HepG2 (cell line): ENCODE data around the gene CARD19. TPM values are rescaled to one million over a fixed set of nuclear protein-coding genes. Genes with fewer than 3 reads are reported as not detected.

Source experiments
- BCL3 ChIP-seq: sonication (generic); formaldehyde crosslinking; IDR thresholded peaks from 2 replicates; pipeline ENCODE4 v1.5.1; 2020; ENCODE audit warnings: mild to moderate bottlenecking, missing genetic modification reagents, moderate library complexity
- CBX1 ChIP-seq: IDR thresholded peaks from one replicate; pipeline ENCODE4 v1.6.1; 2016; ENCODE audit warnings: antibody characterized with exemption, low read depth
- HMGA1 ChIP-seq: sonication (generic); formaldehyde crosslinking; conservative IDR thresholded peaks from 2 replicates; pipeline ENCODE4 v1.4.0; 2020; ENCODE audit warnings: missing genetic modification reagents
- MNT ChIP-seq: fragments of 450-650 bp; IDR thresholded peaks from 2 replicates; pipeline ENCODE4 v1.6.1; 2016
- MXI1 ChIP-seq: IDR thresholded peaks from 3 replicates; pipeline ENCODE4 v1.6.1; 2012; ENCODE audit warnings: low read depth, low read length, inconsistent platforms, borderline replicate concordance
- SALL1 ChIP-seq: sonication (generic); formaldehyde crosslinking; IDR thresholded peaks from 2 replicates; pipeline ENCODE4 v1.8.0; 2022; ENCODE audit warnings: mild to moderate bottlenecking, missing genetic modification reagents
- SALL2 ChIP-seq: sonication (generic); formaldehyde crosslinking; IDR thresholded peaks from 2 replicates; pipeline ENCODE4 v1.8.1; 2023; ENCODE audit warnings: mild to moderate bottlenecking, missing genetic modification reagents, inconsistent platforms
- ZBTB7A ChIP-seq: sonication (generic); formaldehyde crosslinking; IDR thresholded peaks from 2 replicates; pipeline ENCODE4 v1.8.0; 2022; ENCODE audit warnings: mild to moderate bottlenecking, missing genetic modification reagents
- ZMAT3 ChIP-seq: sonication (generic); formaldehyde crosslinking; conservative IDR thresholded peaks from 2 replicates; pipeline ENCODE4 v1.7.0; 2021; ENCODE audit warnings: missing genetic modification reagents
- ZNF136 ChIP-seq: sonication (generic); formaldehyde crosslinking; IDR thresholded peaks from 2 replicates; pipeline ENCODE4 v1.8.1; 2022; ENCODE audit warnings: low read depth, mild to moderate bottlenecking, moderate library complexity, missing genetic modification reagents
- ZNF20 ChIP-seq: sonication (generic); formaldehyde crosslinking; IDR thresholded peaks from 2 replicates; pipeline ENCODE4 v1.4.0; 2020; ENCODE audit warnings: mild to moderate bottlenecking, moderate library complexity, missing genetic modification reagents
- ZNF274 ChIP-seq: sonication (generic); formaldehyde crosslinking; IDR thresholded peaks from 2 replicates; pipeline ENCODE4 v1.5.1; 2020; ENCODE audit warnings: mild to moderate bottlenecking, missing genetic modification reagents
- ZNF281 ChIP-seq: sonication (generic); formaldehyde crosslinking; IDR thresholded peaks from 2 replicates; pipeline ENCODE4 v1.4.0; 2020; ENCODE audit warnings: missing genetic modification reagents, borderline replicate concordance
- ZNF468 ChIP-seq: sonication (generic); formaldehyde crosslinking; IDR thresholded peaks from 2 replicates; pipeline ENCODE4 v1.8.0; 2022; ENCODE audit warnings: mild to moderate bottlenecking, moderate library complexity, missing genetic modification reagents
- ZNF558 ChIP-seq: sonication (generic); formaldehyde crosslinking; IDR thresholded peaks from 2 replicates; pipeline ENCODE4 v1.9.0; 2022; ENCODE audit warnings: mild to moderate bottlenecking, missing genetic modification reagents, borderline replicate concordance
- polyA plus RNA-seq, 8 experiments: library from polyadenylated mRNA; depleted of rRNA in 3 of 8; stranded (reverse) in 7 of 8; unstranded in 1 of 8; fragments of >200 nt; fragmentation: Illumina TruSeq in 4 of 8; extraction: Trizol in 4 of 8; gene quantifications; 2 replicates each; pipeline versions ENCODE4 v1.2.1 to v1.2.3, GENCODE V29; 2011 to 2016; ENCODE audit warnings: low read depth in 4 of 8, missing spikeins in 1 of 8, mixed read lengths in 1 of 8; ENCODE audit not compliant: insufficient read depth in 1 of 8
- total RNA-seq, 5 experiments: library from RNA; depleted of rRNA; stranded (reverse); fragments of >200 nt; fragmentation: Illumina TruSeq; extraction: Trizol; gene quantifications; 2 replicates each; pipeline ENCODE4 v1.2.3, GENCODE V29; 2016; ENCODE audit warnings: low read depth in 1 of 5
- TF ChIP-seq, protein P1 (sequence below): sonication (generic); formaldehyde crosslinking; IDR thresholded peaks from 2 replicates; pipeline ENCODE4 v1.5.0; 2020; ENCODE audit warnings: mild to moderate bottlenecking, missing genetic modification reagents, borderline replicate concordance
- TF ChIP-seq, protein P2 (sequence below): sonication (generic); formaldehyde crosslinking; IDR thresholded peaks from 2 replicates; pipeline ENCODE4 v1.5.0; 2020; ENCODE audit warnings: missing genetic modification reagents

Gene CARD19
- total and polyA plus RNA-seq, 2 of the 13 experiments (the other 11 are each of a cell fraction or from before 2014, with no cell fraction given), result 18.4 to 47.2 TPM

DNA sequence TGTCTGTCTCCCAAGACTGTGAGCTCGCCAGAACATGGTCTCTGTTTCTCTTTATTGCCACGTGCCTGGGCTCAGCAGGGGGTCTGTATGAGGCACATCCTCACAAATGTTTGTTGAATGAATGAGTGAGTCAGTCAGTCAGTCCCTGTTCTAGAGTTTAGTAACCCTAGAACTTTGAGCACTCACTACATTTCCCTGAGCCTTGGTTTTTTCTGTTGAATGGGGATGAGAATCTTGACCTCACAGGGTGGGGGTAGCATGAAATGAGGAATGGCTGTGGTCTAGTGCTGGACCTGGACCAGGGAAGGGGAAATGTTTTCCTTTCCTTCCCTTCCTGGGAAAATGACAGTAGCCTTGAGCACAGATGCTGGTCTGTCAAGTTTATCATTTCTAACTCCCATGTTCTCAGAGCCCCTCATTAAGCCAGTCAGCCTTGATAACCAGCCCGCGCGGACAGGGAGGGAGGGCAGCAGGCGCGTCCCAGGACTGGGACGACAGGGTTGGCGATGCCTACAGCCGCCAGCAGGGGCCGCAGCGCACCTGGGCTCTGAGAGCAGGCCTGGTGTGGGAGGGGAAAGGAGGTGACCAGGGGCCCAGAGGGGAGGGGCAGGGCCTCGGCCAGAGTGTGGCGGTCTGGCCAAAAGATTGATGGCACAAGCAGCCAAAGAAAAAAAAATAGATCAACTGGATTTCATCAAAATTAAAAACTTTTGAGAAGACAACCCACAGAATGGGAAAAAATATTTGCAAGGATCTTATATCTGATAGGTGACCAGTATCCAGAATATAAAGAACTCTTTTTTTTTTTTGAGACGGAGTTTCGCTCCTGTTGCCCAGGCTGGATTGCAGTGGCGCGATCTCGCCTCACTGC lies 63.8 kb downstream of the CARD19 start (continued):
- TF ChIP-seq MNT (no peak), ZNF274 (no peak), CBX1 (no peak), ZNF136 (CRISPR knock-in tag) (no peak), ZNF558 (CRISPR knock-in tag) (0 out of 2 replicates have a peak, but pooled peaks have one; percentile 63), ZMAT3 (CRISPR knock-in tag) (no peak), ZBTB7A (CRISPR knock-in tag) (no peak), ZNF468 (CRISPR knock-in tag) (no peak), HMGA1 (CRISPR knock-in tag) (no peak), BCL3 (CRISPR knock-in tag) (no peak), ZNF20 (CRISPR knock-in tag) (no peak), MXI1 (peak; percentile 22; the same call in 1 of the 3 replicates), SALL2 (CRISPR knock-in tag) (no peak), ZNF281 (peak; percentile 25; the same call in 1 of the 2 replicates), SALL1 (peak; percentile 83)
- TF ChIP-seq, protein P1, sequence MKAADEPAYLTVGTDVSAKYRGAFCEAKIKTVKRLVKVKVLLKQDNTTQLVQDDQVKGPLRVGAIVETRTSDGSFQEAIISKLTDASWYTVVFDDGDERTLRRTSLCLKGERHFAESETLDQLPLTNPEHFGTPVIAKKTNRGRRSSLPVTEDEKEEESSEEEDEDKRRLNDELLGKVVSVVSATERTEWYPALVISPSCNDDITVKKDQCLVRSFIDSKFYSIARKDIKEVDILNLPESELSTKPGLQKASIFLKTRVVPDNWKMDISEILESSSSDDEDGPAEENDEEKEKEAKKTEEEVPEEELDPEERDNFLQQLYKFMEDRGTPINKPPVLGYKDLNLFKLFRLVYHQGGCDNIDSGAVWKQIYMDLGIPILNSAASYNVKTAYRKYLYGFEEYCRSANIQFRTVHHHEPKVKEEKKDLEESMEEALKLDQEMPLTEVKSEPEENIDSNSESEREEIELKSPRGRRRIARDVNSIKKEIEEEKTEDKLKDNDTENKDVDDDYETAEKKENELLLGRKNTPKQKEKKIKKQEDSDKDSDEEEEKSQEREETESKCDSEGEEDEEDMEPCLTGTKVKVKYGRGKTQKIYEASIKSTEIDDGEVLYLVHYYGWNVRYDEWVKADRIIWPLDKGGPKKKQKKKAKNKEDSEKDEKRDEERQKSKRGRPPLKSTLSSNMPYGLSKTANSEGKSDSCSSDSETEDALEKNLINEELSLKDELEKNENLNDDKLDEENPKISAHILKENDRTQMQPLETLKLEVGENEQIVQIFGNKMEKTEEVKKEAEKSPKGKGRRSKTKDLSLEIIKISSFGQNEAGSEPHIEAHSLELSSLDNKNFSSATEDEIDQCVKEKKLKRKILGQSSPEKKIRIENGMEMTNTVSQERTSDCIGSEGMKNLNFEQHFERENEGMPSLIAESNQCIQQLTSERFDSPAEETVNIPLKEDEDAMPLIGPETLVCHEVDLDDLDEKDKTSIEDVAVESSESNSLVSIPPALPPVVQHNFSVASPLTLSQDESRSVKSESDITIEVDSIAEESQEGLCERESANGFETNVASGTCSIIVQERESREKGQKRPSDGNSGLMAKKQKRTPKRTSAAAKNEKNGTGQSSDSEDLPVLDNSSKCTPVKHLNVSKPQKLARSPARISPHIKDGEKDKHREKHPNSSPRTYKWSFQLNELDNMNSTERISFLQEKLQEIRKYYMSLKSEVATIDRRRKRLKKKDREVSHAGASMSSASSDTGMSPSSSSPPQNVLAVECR (CRISPR knock-in tag), result peak; percentile 28; the same call in 1 of the 2 replicates
- TF ChIP-seq, protein P2, sequence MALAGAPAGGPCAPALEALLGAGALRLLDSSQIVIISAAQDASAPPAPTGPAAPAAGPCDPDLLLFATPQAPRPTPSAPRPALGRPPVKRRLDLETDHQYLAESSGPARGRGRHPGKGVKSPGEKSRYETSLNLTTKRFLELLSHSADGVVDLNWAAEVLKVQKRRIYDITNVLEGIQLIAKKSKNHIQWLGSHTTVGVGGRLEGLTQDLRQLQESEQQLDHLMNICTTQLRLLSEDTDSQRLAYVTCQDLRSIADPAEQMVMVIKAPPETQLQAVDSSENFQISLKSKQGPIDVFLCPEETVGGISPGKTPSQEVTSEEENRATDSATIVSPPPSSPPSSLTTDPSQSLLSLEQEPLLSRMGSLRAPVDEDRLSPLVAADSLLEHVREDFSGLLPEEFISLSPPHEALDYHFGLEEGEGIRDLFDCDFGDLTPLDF (CRISPR knock-in tag), result no peak
